HepG2 (cell line): Measurements from ENCODE around the gene TMEM267. TPM values are rescaled to one million over a fixed set of nuclear protein-coding genes. Genes with fewer than 3 reads are reported as not detected.

Experiments
- ATAC-seq: fragments of 200-7000 bp; cut with Tn5 transposase; 3 replicates; pipeline ENCODE4 v1.9.1; 2020; ENCODE audit warnings: mild to moderate bottlenecking, moderate library complexity
- BruUV-seq: library from RNA; stranded (reverse); fragments of 400-500 nt; replicated peaks from 2 replicates; lab custom pipeline; 2021; lab: Mats Ljungman, UMichigan
- CTCF ChIA-PET: fragments of 300-600 bp; formaldehyde crosslinking; extraction: SDS; loops from one replicate; lab custom pipeline; 2021; ENCODE audit warnings: low total read pairs, inconsistent platforms, low intra/inter-chr PET ratio; lab: Yijun Ruan, JAX
- POLR2A ChIA-PET: fragments of 350-600 bp; sonication (Branson Sonifier 250); formaldehyde crosslinking; loops from one replicate; lab custom pipeline; 2020; ENCODE audit warnings: antibody characterized with exemption, inconsistent platforms; lab: Yijun Ruan, JAX
- DNase-seq: peaks from one replicate; pipeline ENCODE4 v3.0.0-alpha.2; 2015; ENCODE audit warnings: low spot score
- FAIRE-seq: peaks from 3 replicates; lab custom pipeline; 2011; peaks lifted over from hg19 to GRCh38; lab: Jason Lieb, UNC
- H2AFZ ChIP-seq: one replicate; pipeline ENCODE4 v1.6.1; 2011; ENCODE audit warnings: low read length, inconsistent platforms
- H3K27ac ChIP-seq: fragments of 300-600 bp; 3 replicates; pipeline ENCODE4 v1.8.0; 2011; ENCODE audit warnings: mixed run types, mild to moderate bottlenecking, mixed read lengths, low read length, inconsistent platforms; ENCODE audit not compliant: insufficient read depth; ENCODE audit errors: extremely low read length
- H3K27me3 ChIP-seq, 2 experiments: fragments of 200-600 bp in 1 of 2; 2 replicates in 1 of 2; 3 replicates in 1 of 2; pipeline versions ENCODE4 v1.6.0 to v1.8.0; 2011; ENCODE audit warnings: low read length in 2 of 2, mild to moderate bottlenecking in 2 of 2, moderate library complexity in 2 of 2, inconsistent platforms in 1 of 2; ENCODE audit not compliant: insufficient read depth in 2 of 2, control insufficient read depth in 1 of 2
- H3K36me3 ChIP-seq, 2 experiments: fragments of 200-600 bp in 1 of 2; replicated peaks in 1 of 2; 2 replicates in 1 of 2; 3 replicates in 1 of 2; pipeline versions ENCODE4 v1.5.1 to v1.8.0; 2011; ENCODE audit warnings: low read length in 2 of 2, inconsistent platforms in 1 of 2; ENCODE audit not compliant: insufficient read depth in 2 of 2, control insufficient read depth in 1 of 2
- H3K4me1 ChIP-seq: 2 replicates; pipeline ENCODE4 v1.5.1; 2012; ENCODE audit warnings: low read length, inconsistent platforms; ENCODE audit not compliant: insufficient read depth
- H3K4me2 ChIP-seq: 2 replicates; pipeline ENCODE4 v1.6.0; 2011; ENCODE audit warnings: low read depth, low read length, inconsistent platforms
- H3K4me3 ChIP-seq, 3 experiments: fragments of 200-600 bp in 1 of 3; sonication (generic), shearing (Covaris generic) in 1 of 3; replicated peaks in 1 of 3; 2 replicates each; pipeline ENCODE4 v1.5.1; 2011 to 2016; ENCODE audit warnings: low read length in 3 of 3, inconsistent platforms in 2 of 3, low read depth in 2 of 3, mild to moderate bottlenecking in 2 of 3, control low read depth in 1 of 3, mixed read lengths in 1 of 3; ENCODE audit not compliant: insufficient read depth in 1 of 3
- H3K79me2 ChIP-seq: one replicate; pipeline ENCODE4 v1.6.1; 2011; ENCODE audit warnings: low read length, inconsistent platforms; ENCODE audit not compliant: insufficient read depth
- H3K9ac ChIP-seq: 2 replicates; pipeline ENCODE4 v1.6.0; 2011; ENCODE audit warnings: mild to moderate bottlenecking, low read depth, low read length, inconsistent platforms; ENCODE audit not compliant: insufficient read depth
- H3K9me3 ChIP-seq: 2 replicates; pipeline ENCODE4 v1.5.1; 2012; ENCODE audit warnings: mild to moderate bottlenecking, low read length
- H4K20me1 ChIP-seq: 2 replicates; pipeline ENCODE4 v1.6.0; 2011; ENCODE audit warnings: inconsistent platforms, mild to moderate bottlenecking, low read length, moderate library complexity; ENCODE audit not compliant: insufficient read depth
- CEBPB ChIP-seq: IDR thresholded peaks from 2 replicates; pipeline ENCODE4 v1.6.1; 2011; ENCODE audit warnings: low read depth, low read length, improper control_type of control experiment, borderline replicate concordance
- CEBPG ChIP-seq: IDR thresholded peaks from 2 replicates; pipeline ENCODE4 v1.6.1; 2016
- FOSL2 ChIP-seq: sonication (generic); formaldehyde crosslinking; IDR thresholded peaks from 2 replicates; pipeline ENCODE4 v1.4.0; 2020; ENCODE audit warnings: missing genetic modification reagents
- GATAD2A ChIP-seq: IDR thresholded peaks from 2 replicates; pipeline ENCODE4 v1.6.1; 2016
- HNF4A ChIP-seq: sonication (generic); formaldehyde crosslinking; IDR thresholded peaks from 2 replicates; pipeline ENCODE4 v1.4.0; 2020; ENCODE audit warnings: missing genetic modification reagents
- NFATC3 ChIP-seq: sonication (generic); formaldehyde crosslinking; IDR thresholded peaks from 2 replicates; pipeline ENCODE4 v1.5.1; 2020; ENCODE audit warnings: mild to moderate bottlenecking, missing genetic modification reagents
- NRL ChIP-seq: sonication (generic); formaldehyde crosslinking; IDR thresholded peaks from 2 replicates; pipeline ENCODE4 v1.5.0; 2020; ENCODE audit warnings: missing genetic modification reagents, mild to moderate bottlenecking, moderate library complexity, borderline replicate concordance
- SALL1 ChIP-seq: sonication (generic); formaldehyde crosslinking; IDR thresholded peaks from 2 replicates; pipeline ENCODE4 v1.8.0; 2022; ENCODE audit warnings: mild to moderate bottlenecking, missing genetic modification reagents
- SAP130 ChIP-seq: IDR thresholded peaks from 2 replicates; pipeline ENCODE4 v1.6.1; 2016; ENCODE audit warnings: low read depth
- ZNF143 ChIP-seq: sonication (generic); formaldehyde crosslinking; IDR thresholded peaks from 2 replicates; pipeline ENCODE4 v1.4.0; 2020; ENCODE audit warnings: missing genetic modification reagents
- ZNF574 ChIP-seq: sonication (generic); formaldehyde crosslinking; IDR thresholded peaks from 2 replicates; pipeline ENCODE4 v1.4.0; 2020; ENCODE audit warnings: missing genetic modification reagents
- WGBS: methylation state at CpG from one replicate; pipeline ENCODE4 v1.1.6; 2017; ENCODE audit warnings: low lambda C conversion rate; 5-methylcytosine and 5-hydroxymethylcytosine counted together
- in situ Hi-C: cut with HindIII; loops from 2 replicates; pipeline ENCODE4 v1.10.0; 2017; ENCODE audit warnings: low pct_unique_long_range_greater_than_20kb; ENCODE audit not compliant: extremely low pct_ligation_motif_present
- intact Hi-C: fragments of 100-400 bp; cut with micrococcal nuclease; formaldehyde crosslinking; loops from one replicate; pipeline ENCODE4 v1.10.0; 2022; ENCODE audit not compliant: unreplicated experiment
- polyA plus RNA-seq, 8 experiments: library from polyadenylated mRNA; depleted of rRNA in 3 of 8; stranded (reverse) in 7 of 8; unstranded in 1 of 8; fragments of >200 nt; fragmentation: Illumina TruSeq in 4 of 8; extraction: Trizol in 4 of 8; gene quantifications; 2 replicates each; pipeline versions ENCODE4 v1.2.1 to v1.2.3, GENCODE V29; 2011 to 2016; ENCODE audit warnings: low read depth in 4 of 8, missing spikeins in 1 of 8, mixed read lengths in 1 of 8; ENCODE audit not compliant: insufficient read depth in 1 of 8
- total RNA-seq, 5 experiments: library from RNA; depleted of rRNA; stranded (reverse); fragments of >200 nt; fragmentation: Illumina TruSeq; extraction: Trizol; gene quantifications; 2 replicates each; pipeline ENCODE4 v1.2.3, GENCODE V29; 2016; ENCODE audit warnings: low read depth in 1 of 5

The TMEM267 gene
- total and polyA plus RNA-seq, 2 of the 13 experiments (the other 11 are each of a cell fraction or from before 2014, with no cell fraction given): 8.9 to 12.6 TPM

GRCh38 chr5:43486353-43486752, 2.7 kb upstream of the TMEM267 start:
- Histone ChIP-seq H2AFZ (no peak overlapping the region), H3K36me3 (no peaks in the 10 kb centered on the region), H3K4me2 (no peak overlapping the region), H3K27ac (no peak overlapping the region), H3K79me2 (peaks cover 12% of the 10 kb centered on the region), H4K20me1 (no peaks in the 10 kb centered on the region), H3K27me3 (no peaks in the 10 kb centered on the region; a peak in 1 of 5 replicates), H3K9ac (no peak overlapping the region), H3K4me3 (no peak overlapping the region), H3K4me1 (peaks cover 37% of the 10 kb centered on the region), H3K9me3 (no peaks in the 10 kb centered on the region)
- BruUV-seq: no TSS peak
- 0 out of 2 replicates have a peak, but pooled peaks have one; percentile 18 for TF ChIP-seq GATAD2A
- no peak for TF ChIP-seq NRL (CRISPR knock-in tag)
- TF ChIP-seq ZNF574 (CRISPR knock-in tag): 0 out of 2 replicates have a peak, but pooled peaks have one; percentile 28
- peak; percentile 27; the same call in 1 of the 2 replicates for TF ChIP-seq CEBPB
- TF ChIP-seq FOSL2 (CRISPR knock-in tag): peak; percentile 30; the same call in 1 of the 2 replicates
- no peak for TF ChIP-seq ZNF143 (CRISPR knock-in tag)
- peak; percentile 22; the same call in 1 of the 2 replicates for TF ChIP-seq HNF4A (CRISPR knock-in tag)
- 0 out of 2 replicates have a peak, but pooled peaks have one; percentile 12 for TF ChIP-seq SAP130 (CRISPR knock-in tag)
- TF ChIP-seq CEBPG: peak; percentile 51; the same call in 1 of the 2 replicates
- no peak for TF ChIP-seq NFATC3 (CRISPR knock-in tag)
- 0 out of 2 replicates have a peak, but pooled peaks have one; percentile 21 for TF ChIP-seq SALL1
- in situ Hi-C loops (loop anchor here (10.0 kb wide), 1 partner anchor 92 kb away; no protein-coding TSS in a partner anchor), intact Hi-C loops (no loop called here)
- POLR2A ChIA-PET: interaction anchor here (1.5 to 4.4 kb wide), 3 partner anchors 29 to 173 kb away, joined by 7 to 84 read pairs (median 66); partner anchors contain the start of genes C5orf34 and HMGCS1
- FAIRE-seq (no peak), DNase-seq (peak; percentile 20), ATAC-seq (no peak)
- CTCF ChIA-PET: no interaction called here
- WGBS: 61% methylated on average over 3 of the region's 3 CpGs
